HG03064 (cell line): ENCODE measurements around the gene MKLN1.
"Not testable (repeated sequence)": the region's sequence is repeated elsewhere in the genome, so short reads cannot be mapped to it uniquely, and the experiment has no call there.

ENCODE experiments used
- ATAC-seq: cut with Tn5 transposase; IDR thresholded peaks from one replicate; pipeline ENCODE4 v1.9.1; 2021; ENCODE audit warnings: low read depth; ENCODE audit not compliant: unreplicated experiment

The MKLN1 gene

DNA sequence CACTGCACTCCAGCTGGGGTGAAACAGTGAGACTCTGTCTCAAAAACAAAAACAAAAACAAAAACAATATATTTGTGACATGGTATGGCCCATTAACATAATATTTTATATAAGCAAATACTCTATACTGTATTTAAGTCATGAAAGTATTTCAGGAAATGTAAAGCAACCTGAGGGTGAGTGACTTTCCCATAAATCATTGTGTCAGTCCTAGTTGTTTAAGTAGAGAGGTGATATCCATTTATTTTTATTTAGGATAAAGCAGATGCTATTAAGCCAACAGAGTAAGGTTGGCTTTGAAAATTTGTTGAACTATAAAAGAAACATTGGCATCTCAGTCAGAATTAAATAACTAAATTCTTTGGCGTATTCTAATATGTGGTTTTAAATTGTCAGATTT is 60.5 kb downstream of the MKLN1 start:
- ATAC-seq, result no peak

GRCh38 chr7:131390275-131390674 is 62.6 kb downstream of the MKLN1 start:
- ATAC-seq, result no peak

DNA sequence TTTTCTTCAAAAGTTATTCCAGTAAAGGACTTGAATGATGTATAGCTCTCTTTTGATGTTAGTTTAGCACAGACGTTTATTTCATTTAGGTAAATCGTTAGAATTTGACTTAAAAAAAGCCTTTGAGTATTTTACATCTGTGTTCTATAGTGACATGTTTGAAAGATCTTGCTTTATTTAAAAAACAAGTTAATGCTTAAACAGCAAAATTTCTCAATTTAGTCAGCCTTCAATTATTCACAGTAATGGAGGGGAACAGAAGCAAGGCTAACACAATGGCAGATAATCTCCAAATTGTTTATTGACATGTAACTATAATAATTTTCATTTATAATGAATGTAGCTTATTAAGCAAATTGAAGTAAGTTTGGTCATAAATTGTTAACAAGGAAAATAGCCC is 63.5 kb downstream of the MKLN1 start:
- ATAC-seq, result no peak

GRCh38 chr7:131400681-131401176 is 73.1 kb downstream of the MKLN1 start:
- no peak for ATAC-seq

GRCh38 chr7:131401194-131401593 is 73.5 kb downstream of the MKLN1 start:
- ATAC-seq, result no peak

DNA sequence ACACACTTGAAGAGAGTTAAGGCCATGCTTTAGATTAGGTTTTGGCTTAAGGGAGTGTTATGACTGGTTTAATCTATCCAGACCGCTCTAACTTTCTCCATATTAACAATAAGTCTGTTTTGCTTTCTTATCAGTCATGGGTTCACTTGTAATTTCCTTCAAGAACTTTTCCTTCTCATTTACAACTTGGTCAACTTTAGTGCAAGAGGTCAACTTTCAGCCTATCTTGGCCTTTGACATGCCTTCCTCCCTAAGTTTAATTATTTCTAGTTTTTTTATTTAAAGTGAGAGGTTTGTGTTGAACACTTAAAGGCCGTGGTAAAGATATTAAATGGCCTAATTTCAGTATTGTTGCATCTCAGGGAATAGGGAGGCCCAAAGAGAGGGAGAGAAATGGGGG is 75.6 kb downstream of the MKLN1 start:
- ATAC-seq, result no peak

GRCh38 chr7:131404226-131404911 is 76.7 kb downstream of the MKLN1 start:
- no peak for ATAC-seq

- no peak for ATAC-seq
Observed at GRCh38 chr7:131409129-131409766, 81.6 kb downstream of the MKLN1 start.

DNA sequence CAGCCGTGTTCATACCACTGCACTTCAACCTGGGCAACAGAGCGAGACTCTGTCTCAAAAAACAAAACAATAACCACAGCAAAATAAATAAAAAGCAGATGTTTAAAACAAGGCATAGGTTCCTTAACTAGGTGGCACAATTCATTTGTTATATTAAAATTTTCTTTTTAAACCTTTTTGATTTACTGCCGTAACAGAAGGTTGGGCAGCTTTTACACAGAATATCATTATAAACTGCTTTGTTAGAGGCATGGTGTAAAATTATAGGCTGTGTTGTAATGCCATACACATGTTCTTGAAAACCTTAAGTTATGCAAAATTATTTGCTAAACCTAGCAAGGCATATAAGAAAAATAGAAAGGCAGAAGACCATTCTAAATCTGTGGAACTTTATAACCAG is 84.4 kb downstream of the MKLN1 start:
- ATAC-seq, result no peak

DNA sequence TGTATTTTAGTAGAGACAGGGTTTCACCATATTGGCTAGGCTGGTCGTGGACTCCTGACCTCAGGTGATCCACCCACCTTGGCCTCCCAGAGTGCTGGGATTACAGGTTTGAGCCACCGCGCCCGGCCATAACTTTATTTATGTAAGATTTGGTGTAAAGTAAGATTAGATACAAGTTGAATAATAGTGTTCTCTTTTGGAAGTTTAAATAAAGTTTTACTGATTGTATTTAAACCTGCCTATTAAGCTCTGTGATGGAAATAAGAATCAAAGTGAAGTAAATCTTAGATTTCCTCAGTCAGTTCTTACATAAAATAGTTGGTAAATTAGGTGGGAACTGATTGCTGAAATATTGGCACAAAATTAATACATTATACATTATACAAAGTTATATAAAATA is 86.0 kb downstream of the MKLN1 start:
- ATAC-seq, result no peak

DNA sequence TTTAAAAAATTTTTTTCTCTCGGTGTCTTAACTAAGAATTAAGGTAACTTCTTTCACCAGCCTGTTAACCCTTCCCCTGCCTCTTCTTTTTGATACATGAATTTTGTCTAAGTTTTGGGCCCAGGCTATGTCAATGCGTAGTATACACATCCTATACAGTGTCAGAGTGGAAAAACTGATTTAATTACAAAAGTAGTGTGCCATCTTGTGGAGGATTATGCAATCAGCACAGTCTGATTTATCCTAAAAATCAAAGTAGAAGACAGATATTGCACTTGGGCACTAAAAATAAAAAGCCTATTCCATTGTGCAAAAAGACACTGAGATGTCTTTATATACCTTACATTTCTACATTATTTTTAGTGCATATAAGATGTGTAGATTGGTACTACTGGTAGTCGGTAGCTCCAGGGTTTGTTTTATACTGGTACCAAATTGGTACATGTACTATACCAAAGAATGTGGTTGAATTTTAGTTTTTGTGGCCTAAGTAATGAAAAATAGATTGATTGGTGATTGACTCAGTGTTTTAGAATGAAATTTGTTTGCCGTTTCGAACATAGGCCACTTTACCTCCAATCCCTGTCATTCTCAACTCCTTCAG is 96.6 kb downstream of the MKLN1 start:
- ATAC-seq, result no peak

DNA sequence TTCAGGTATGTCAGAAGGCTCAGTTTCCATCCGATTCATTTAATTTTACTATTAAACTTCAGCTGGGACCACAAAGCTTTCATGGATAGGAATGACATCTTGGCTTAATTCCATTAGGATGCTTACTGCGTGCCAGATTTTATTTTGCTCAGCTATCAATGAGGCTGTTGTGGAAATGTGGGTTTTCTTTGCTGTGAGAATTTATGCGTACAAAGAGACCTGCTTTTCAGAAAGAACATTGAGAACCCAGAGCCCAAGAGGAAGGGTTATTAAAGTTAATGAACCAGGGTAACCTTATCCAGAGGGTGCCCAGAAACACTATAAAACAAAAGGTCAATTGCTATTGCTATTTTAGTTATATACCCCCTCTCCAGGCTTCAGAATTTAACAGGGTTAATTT is 98.3 kb downstream of the MKLN1 start:
- no peak for ATAC-seq

GRCh38 chr7:131430826-131431225 is 103.2 kb downstream of the MKLN1 start:
- ATAC-seq, result not testable (repeated sequence)

DNA sequence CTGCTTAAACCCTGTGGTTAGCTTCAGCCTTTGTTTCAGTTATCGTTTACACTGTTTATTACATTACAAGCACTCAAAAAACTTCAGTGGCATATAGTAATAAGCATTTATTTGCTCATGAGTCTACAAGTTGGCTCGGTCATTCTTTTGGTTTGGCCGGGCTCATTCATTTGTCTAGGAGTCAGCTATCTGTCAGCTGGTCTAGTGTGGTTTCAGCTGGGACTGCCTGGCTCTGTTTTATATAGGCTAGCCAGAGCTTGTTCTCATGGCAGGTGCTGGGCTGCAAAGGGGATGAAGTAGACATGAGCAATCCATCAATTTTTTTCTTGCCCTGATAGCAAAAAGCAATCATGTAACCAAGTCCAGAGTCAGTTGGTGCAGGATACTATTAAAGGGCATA is 103.6 kb downstream of the MKLN1 start:
- ATAC-seq, result no peak

DNA sequence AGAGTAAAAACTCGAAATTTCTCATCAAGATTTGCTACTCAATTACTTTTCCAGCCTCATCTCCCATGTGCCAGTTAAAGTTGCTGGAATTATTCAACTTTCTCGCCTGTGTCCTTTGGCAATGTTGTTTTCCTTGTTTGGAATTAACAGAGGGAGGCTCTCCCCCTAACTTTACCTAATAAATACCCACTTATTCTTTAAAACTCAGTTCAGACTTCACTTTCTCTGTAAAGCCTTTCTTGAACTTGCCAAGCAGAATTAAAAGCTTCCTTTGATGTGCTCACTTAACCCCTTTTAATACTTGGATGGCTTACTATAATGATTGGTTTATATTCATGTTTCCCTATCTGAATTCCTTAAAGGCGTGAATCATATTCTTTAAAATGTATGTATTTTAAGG is 104.1 kb downstream of the MKLN1 start:
- ATAC-seq, result no peak

GRCh38 chr7:131436384-131436783 is 108.7 kb downstream of the MKLN1 start:
- no peak for ATAC-seq

DNA sequence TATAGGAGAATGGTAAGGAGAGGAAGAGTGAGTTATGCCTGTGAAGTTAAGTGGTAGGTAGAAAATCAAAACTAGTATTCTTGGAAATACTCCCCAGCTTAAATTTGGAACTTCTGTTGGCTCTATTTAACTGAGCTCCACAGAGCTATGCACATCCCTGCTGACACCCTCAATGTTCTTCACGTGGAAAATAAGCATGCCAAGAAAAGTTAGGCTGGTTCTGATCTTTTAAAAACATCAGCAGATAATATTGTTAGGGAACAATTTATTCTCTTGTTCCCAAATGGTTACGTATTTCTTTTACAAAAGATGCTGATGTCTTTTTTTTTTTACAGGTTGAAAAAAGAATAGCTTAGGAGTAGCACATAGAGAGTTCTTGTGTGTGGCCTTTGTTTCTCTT is 111.3 kb downstream of the MKLN1 start:
- no peak for ATAC-seq

DNA sequence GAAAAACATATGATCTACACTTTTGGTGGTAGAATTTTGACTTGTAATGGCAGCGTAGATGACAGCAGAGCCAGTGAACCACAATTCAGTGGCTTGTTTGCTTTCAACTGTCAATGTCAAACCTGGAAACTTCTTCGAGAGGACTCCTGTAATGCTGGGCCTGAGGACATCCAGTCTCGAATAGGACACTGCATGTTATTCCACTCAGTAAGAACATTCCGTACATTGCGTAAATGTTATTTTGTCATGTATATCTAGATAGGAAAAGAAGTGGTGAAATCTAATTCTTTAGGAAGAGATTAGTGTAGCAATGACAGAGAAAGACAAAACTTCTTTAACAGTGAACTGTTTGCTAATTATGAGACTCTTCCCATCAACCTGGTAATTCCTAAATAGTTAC is 115.8 kb downstream of the MKLN1 start:
- ATAC-seq, result no peak

GRCh38 chr7:131444683-131445082 is 117.0 kb downstream of the MKLN1 start:
- ATAC-seq, result no peak

DNA sequence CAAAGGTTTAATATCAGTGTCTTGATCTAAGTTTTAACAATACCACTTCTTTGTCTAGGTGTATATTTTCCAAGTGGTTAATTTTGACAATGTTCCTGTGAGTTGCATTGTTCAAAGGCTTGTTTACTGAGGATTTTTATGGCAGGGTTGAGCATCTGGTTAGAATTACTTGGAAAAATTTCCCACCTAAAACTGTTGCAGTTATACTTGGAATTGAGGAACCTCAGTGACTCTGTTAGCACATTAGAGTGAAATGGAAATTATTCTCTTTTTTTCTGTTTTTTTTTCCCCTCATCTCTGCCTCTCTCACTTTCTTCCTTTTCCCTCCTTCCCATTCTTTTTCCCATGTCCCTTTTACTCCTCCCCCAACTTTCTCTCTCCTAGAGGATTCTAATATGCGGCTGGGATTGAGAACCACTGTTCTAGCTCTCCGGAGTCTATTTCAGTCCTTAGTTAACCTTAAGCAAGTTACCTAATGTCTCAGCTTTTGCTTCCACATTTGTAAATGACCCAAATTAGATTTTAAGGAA is 121.8 kb downstream of the MKLN1 start:
- no peak for ATAC-seq

GRCh38 chr7:131454498-131454897 is 126.8 kb downstream of the MKLN1 start:
- no peak for ATAC-seq

DNA sequence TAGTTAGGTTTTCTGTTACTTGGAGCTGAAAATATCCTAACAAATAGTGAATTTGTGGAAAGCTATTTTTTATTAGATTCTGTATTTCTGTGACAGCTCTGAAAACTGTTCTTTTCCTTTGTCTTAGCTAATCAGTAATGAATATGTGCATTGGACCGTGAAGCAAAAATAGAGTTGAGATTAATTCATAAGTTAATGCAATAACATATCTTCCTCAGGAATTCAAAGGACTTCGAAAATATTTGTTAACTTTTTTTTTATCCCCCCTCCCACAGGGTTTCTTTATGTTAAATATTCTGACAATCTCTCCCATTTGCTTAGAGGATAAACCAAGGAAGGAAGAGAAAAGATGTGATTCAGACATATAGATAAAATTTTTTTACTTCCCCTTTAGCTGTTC is 127.3 kb downstream of the MKLN1 start:
- no peak for ATAC-seq
